Islet of Langerhans (tissue), 1 donor: ENCODE data around the gene COL24A1.
"Not testable (repeated sequence)": the region's sequence is repeated elsewhere in the genome, so short reads cannot be mapped to it uniquely, and the experiment has no call there.

Source experiments
- FAIRE-seq: peaks from one replicate; lab custom pipeline; 2011; peaks lifted over from hg19 to GRCh38; lab: Jason Lieb, UNC

The COL24A1 gene

GRCh38 chr1:85799737-85800136 lies 356.8 kb downstream of the COL24A1 start:
- FAIRE-seq: no peak

GRCh38 chr1:85798419-85798818 lies 358.2 kb downstream of the COL24A1 start:
- FAIRE-seq: no peak

- not testable (repeated sequence) for FAIRE-seq
Observed at GRCh38 chr1:85777021-85777420, 379.6 kb downstream of the COL24A1 start.

DNA sequence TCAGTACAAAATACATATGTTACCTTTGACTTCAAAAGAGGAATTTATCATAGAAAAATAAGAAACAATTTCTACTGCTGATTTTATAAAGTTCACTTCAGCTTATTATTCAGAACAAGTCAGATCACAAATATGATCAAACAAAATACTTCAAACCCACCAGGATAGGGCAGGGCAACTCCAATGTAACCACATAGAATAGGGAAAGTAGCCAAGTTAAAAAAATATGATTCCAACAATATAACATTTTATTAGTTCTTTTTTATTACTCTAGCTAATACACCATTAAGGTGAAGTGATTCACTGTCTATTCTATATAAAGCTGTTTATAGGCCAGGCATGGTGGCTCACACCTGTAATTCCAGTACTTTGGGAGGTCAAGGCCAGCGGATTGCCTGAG lies 393.8 kb downstream of the COL24A1 start:
- no peak for FAIRE-seq

DNA sequence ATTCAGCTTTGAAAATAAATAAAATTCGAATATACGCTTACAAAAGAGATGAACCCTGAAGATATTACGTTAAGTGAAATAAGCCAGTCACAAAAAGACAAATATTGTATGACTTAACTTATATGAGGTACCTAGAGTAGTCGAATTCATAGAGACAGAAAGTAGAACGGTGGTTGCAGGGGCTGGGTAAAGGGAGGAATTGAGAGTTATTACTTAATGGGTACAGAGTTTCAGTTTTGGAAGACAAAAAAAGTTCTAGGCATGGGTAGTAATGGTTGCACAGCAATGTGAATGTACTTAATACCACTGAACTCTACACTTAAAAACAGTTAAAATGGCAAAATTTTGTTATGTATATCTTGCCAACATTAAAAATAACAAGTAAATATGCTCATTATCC lies 399.7 kb downstream of the COL24A1 start:
- FAIRE-seq: no peak

DNA sequence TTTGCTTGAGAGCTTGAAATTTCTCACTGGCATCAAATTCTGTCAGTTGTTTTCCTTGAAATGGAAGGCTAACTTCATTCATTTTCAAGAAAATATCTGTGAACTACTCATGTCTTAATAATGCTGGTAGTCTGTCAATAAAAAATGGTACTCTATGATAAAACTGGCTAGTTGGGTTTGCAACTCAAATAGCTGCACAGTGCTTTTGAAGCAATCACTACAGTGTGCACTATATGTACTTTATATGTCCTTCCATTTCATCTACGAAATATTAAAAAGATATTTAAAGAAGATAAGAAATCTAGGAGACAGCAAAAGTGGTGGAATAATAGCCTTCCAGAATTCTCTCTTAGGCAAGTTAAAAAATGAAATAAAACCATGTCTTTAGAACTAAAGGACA lies 408.5 kb downstream of the COL24A1 start:
- no peak for FAIRE-seq

DNA sequence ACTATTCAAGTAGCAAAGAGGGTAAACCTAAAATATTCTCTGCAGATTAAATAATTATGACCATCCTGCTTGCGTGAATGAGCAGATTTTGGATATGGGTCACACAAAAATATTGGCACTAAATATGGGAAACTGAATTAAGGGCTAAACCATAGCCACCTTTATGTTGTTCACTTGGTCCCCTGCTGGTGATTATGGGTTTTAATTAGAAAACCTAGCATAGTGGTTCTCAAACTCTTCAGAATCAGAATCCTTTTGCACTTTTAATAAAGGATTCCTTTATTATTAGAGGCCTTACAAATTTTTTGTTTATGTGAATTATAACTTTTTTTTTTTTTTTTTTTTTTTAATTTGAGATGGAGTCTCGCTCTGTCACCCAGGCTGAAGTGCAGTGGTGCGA lies 409.8 kb downstream of the COL24A1 start:
- FAIRE-seq: no peak

- FAIRE-seq: no peak
Observed at GRCh38 chr1:85743814-85744213, 412.8 kb downstream of the COL24A1 start.

GRCh38 chr1:85734931-85735330 lies 421.6 kb downstream of the COL24A1 start:
- no peak for FAIRE-seq

DNA sequence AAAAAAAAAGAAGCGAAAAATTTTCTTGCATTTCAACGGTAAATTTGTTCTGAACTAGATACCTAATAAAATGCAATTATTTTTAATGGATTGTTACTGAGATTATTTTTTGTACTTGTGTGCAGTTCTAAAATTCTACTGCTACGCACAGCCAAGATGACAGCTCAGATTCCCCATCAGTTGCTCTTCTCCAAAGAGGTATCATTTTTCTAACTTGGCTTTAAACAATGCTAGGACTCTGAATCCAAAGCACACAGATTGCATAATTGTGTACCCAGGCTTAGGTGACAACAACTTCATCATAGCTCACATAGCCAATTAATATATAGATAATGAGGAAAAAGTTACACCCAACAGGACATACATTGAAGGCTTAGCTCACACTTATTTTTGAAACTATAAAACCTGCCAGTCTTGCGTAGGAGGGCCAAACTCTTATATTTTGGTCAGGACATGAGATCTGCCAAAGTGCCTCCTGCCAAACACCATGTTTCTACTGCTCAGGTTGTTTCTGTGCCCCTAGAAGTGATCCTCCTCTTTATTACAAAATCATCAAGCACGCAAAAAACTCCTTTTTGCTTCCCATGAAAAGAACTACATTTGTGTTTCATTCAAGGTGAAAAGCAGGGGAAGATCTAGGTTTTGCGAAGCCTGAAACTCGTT lies 437.8 kb downstream of the COL24A1 start:
- FAIRE-seq: no peak

DNA sequence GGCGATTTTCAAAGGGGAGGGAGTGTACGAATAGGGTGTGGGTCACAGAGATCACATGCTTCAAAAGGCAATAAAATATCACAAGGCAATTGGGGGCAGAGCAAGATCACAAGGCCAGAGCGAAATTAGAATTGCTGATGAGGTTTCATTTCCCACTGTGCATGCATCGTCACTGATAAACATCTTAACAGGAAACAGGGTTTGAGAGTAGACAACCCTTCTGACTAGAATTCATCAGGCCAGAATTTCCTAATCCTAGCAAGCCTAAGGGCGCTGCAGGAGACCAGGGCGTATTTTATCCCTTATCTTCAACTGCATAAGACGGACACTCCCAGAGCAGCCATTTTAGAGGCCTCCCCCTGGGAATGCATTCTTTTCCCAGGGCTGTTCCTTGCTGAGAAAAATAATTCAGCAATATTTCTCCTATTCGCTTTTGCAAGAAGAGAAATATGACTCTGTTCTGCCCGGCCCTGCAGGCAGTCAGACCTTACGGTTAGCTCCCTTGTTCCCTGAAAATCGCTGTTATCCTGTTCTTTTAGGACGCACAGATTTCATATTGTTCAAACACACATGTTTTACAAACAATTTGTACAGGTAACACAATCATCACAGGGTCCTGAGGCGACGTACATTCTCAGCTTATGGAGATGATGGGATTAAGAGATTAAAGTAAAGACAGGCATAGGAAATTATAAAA lies 442.0 kb downstream of the COL24A1 start:
- not testable (repeated sequence) for FAIRE-seq

DNA sequence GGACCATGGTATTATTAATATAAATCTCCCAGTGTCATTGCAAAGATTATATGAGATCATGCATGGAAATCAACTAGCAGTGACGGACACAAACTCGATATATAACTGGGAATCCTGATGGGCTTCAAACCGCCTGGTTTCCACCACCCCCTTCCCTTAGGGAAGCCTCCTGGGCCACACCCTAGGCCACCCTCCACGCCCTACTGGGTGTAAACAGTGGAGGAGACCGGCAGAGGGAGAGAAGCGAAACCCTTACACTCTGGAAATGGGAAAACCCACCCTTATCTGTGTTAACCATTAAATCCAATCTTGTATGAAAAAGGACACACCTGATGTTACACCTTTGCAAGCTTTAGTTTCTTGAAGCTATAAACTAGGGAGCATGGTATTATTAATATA lies 447.7 kb downstream of the COL24A1 start:
- no peak for FAIRE-seq

DNA sequence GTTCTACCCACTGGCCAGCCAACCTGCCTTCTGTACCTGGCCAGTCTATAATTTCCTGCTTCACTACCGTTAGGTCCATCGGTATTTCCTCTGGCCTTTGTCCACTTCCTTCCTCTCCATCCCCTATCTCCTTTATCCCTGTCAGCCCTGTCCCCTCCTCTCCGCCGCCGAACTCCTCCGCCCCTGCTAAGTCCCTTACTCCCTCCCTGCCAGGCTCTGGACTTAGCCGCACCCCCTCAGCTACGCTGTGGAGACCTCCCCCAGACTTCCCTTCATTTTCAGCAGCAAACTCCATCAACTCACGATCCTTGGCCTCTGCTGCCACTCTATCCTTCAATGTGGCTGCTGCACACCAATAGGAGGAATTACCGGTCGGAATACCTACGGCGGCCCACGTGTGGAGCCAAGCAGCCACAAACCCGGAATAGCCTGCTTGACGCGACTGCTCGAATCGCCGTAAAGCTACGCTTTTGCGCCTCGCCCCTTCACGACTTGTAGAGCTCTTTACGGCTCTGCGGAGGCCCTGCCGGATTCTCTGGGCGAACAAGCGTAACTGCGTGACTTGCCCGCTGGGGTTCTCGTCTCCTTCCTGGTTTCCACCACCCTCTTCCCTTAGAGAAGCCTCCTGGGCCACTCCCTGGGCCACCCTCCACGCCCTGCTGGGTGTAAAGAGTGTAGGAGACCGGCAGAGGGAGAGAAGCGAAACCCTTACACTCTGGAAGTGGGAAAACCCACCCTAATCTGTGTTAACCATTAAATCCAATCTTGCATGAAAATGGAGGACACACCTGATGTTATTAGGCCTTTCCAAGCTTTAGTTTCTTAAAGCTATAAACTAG lies 448.4 kb downstream of the COL24A1 start, which contains the start of gene ZNHIT6:
Gene ZNHIT6, minus strand, starts transcription at position 444 of the 839 bp plus-strand sequence. Its CDS starts 149 bp downstream, at position 295.
- no peak for FAIRE-seq

GRCh38 chr1:85707267-85707989 lies 449.1 kb downstream of the COL24A1 start:
- no peak for FAIRE-seq

- no peak for FAIRE-seq
Observed at GRCh38 chr1:85705940-85706339, 450.6 kb downstream of the COL24A1 start.

DNA sequence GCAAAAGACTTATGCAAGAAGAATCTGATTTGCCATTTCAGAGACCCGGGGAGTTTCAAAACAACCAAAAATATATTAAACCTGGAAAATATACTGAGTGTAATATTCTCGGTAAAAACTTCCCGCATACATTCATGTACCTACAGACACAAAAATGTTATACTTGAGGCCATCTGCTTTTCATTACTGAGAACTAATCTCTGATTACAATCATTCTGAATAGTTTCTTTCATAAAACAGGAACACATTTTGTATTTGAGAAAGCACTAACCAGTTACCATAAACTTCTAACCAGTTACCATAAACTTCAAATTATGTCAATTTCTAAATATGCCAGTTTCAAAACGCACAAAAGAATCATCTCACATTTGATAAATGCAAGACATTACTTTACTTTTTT lies 456.1 kb downstream of the COL24A1 start:
- FAIRE-seq: no peak

DNA sequence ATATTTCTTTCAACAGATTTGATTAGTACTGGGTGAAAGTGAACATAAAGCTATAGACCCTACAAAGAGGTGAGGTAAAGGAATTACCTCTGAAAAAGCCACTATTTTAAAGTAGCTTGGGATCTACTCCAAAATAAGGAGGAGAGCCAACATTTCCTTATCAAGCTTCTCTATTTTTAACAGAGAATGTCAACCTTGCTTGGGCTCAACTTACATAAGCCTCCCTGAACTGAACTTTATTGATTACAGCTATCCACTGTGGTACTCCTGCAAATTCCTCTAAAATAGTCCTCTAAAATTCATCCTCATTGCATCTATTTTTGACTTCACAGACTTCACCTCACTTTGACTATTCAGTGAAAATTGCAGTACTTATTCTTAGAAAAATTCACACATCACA lies 458.7 kb downstream of the COL24A1 start:
- FAIRE-seq: no peak

- peak; percentile 41 for FAIRE-seq
Observed at GRCh38 chr1:85692730-85693314, 463.8 kb downstream of the COL24A1 start.

DNA sequence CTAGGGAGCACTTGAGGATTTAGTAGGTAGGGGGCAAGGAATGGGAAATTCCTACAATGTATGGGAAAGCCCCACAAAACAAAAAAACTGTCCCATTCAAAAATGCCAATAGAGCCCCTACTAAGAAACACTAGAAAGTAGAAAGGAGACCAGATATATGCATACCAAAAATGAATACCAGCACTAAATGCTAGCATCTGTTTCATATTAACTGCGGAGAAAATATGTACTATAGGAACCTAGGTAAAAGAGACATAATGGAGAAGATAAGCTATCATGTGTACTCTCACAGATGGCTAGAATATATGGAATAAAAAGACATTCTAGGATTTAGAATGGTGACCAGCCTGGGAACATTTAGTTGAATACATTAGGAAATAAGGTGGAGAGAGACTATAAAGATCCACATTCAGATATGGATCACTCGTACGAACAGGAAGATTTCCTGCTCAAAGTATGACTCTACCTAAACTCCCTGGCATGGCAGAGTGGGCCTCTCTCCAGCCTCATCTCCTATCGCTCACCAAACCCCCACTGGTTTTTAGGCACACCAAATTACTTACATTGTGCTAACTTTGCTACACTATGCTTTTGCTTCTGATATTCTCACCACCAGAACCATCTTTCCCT lies 466.7 kb downstream of the COL24A1 start:
- FAIRE-seq: no peak

DNA sequence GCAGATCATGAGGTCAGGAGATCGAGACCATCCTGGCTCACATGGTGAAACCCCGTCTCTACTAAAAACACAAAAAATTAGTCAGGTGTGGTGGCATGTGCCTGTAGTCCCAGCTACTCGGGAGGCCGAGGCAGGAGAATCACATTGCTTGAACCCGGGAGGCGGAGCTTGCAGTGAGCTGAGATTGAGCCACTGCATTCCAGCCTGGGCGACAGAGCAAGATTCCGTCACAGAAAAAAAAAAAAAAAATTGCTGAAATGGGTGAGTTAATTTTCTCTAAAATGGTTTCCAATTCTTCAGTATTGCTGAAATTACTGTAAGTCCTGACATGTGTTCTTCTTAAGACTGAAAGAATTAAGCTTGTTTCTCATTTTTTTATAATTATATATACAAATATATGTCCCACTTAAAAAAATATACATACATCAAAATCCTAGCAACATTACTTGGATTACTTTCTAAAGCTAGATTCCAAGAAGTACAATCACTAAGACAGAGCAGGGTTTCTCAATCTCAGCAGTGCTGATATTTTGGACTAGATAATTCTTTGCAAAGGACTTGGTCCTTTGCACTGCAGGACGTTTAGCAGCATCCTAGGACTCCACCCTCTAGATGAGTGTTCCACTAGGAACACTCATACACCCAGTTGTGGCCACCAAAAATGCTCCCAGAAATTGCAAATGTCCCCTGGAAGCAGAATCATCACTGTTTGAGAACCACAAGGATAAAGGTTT lies 473.1 kb downstream of the COL24A1 start:
- FAIRE-seq: no peak

DNA sequence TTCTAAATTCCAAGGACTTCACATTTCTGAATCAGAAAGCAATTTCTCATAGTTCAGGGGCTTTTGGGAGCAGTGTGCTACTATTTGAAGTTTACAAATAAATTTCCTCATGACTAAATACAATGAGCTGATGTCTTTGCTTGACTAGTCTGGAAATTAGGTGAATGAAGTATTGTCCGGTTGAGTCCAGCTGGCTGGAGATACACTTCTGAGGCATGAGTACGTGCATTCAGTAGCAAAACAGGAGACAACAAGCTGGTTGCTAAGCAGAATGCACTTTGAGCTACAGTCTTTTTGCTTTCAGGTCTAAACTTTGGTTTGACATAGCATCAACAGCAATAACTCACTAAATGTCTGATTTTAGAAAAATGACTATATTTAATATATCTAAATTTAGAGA lies 475.5 kb downstream of the COL24A1 start:
- FAIRE-seq: no peak
